Rectal smooth muscle tissue (tissue), 1 donor: ENCODE data around the gene ARMC10.

Experiments
- H3K27ac ChIP-seq: one replicate; pipeline ENCODE4 v1.7.0; 2013; ENCODE audit warnings: low read depth, low read length, inconsistent platforms
- H3K27me3 ChIP-seq: one replicate; pipeline ENCODE4 v1.7.0; 2013; ENCODE audit warnings: low read length; ENCODE audit not compliant: control insufficient read depth, insufficient read depth
- H3K36me3 ChIP-seq: one replicate; pipeline ENCODE4 v1.7.0; 2013; ENCODE audit warnings: low read length; ENCODE audit not compliant: control insufficient read depth, insufficient read depth
- H3K4me1 ChIP-seq: one replicate; pipeline ENCODE4 v1.7.0; 2013; ENCODE audit warnings: low read length; ENCODE audit not compliant: control insufficient read depth, insufficient read depth
- H3K4me3 ChIP-seq: one replicate; pipeline ENCODE4 v1.7.0; 2013; ENCODE audit warnings: low read length
- H3K9ac ChIP-seq: one replicate; pipeline ENCODE4 v1.7.0; 2013; ENCODE audit warnings: low read length

ARMC10 gene

GRCh38 chr7:103115771-103116170 lies 40.8 kb downstream of the ARMC10 start:
- Histone ChIP-seq H3K4me1 (no peaks in the 10 kb centered on the region), H3K36me3 (peaks cover 13% of the 10 kb centered on the region), H3K4me3 (no peak overlapping the region), H3K9ac (no peak overlapping the region), H3K27ac (no peak overlapping the region), H3K27me3 (no peaks in the 10 kb centered on the region)

DNA sequence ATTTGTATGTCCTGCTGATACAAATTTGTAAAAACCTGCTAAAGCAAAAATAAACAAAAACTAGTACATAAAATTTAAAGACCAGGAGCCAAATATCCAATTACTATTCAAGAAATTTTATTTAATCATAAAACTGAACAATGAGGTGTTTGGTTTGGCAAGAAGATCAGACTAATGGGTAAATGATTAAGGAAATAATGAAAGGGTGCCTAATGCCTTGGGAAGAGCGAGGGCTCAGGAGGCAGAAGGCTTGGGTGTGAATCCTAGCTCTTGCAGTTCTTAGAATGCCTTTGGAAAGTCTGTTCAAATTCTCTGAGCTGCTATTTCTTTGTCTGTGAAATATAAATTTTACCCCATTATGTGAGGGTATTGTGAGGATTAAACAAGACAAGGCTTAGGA lies 41.6 kb downstream of the ARMC10 start:
- Histone ChIP-seq H3K9ac (no peak overlapping the region), H3K27ac (no peak overlapping the region), H3K4me3 (no peak overlapping the region), H3K27me3 (no peaks in the 10 kb centered on the region), H3K4me1 (no peaks in the 10 kb centered on the region), H3K36me3 (peaks cover 13% of the 10 kb centered on the region)

GRCh38 chr7:103116991-103117390 lies 42.1 kb downstream of the ARMC10 start:
- no peak overlapping the region for H3K9ac ChIP-seq
- H3K27ac ChIP-seq = no peak overlapping the region
- H3K4me1 ChIP-seq = no peaks in the 10 kb centered on the region
- no peak overlapping the region for H3K4me3 ChIP-seq
- H3K27me3 ChIP-seq = no peaks in the 10 kb centered on the region
- H3K36me3 ChIP-seq = peaks cover 13% of the 10 kb centered on the region

- Histone ChIP-seq H3K9ac (no peak overlapping the region), H3K27me3 (no peaks in the 10 kb centered on the region), H3K36me3 (peaks cover 17% of the 10 kb centered on the region), H3K4me3 (no peak overlapping the region), H3K4me1 (no peaks in the 10 kb centered on the region), H3K27ac (no peak overlapping the region)
Observed at GRCh38 chr7:103117465-103117864, 42.5 kb downstream of the ARMC10 start.

- H3K4me1 ChIP-seq = no peaks in the 10 kb centered on the region
- no peak overlapping the region for H3K27ac ChIP-seq
- H3K27me3 ChIP-seq = no peaks in the 10 kb centered on the region
- H3K4me3 ChIP-seq = no peak overlapping the region
- peaks cover 12% of the 10 kb centered on the region for H3K36me3 ChIP-seq
- no peak overlapping the region for H3K9ac ChIP-seq
Observed at GRCh38 chr7:103119791-103120291, 44.9 kb downstream of the ARMC10 start.

- no peak overlapping the region for H3K27ac ChIP-seq
- H3K4me3 ChIP-seq = no peak overlapping the region
- H3K4me1 ChIP-seq = no peaks in the 10 kb centered on the region
- H3K27me3 ChIP-seq = no peaks in the 10 kb centered on the region
- peaks cover 12% of the 10 kb centered on the region for H3K36me3 ChIP-seq
- no peak overlapping the region for H3K9ac ChIP-seq
Observed at GRCh38 chr7:103120362-103120761, 45.4 kb downstream of the ARMC10 start.

DNA sequence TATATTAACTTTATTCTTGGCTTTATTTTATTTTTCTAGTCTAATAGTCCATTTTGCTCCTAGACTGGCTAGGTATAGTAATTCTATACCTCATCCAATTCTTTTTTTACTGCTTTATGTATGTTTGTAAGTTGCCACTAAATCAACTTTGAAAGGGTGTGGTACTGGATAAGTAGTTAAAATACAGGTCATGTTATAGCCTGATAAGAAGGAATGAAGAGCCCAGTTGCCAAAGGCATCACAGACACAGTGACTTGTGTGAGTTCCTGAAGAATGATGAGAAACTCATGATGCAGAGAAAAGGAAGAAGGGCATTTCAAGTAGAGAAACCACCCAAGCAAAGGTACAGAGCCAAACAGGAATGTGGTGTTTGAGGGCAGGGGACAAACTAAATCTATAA lies 46.7 kb downstream of the ARMC10 start:
- Histone ChIP-seq H3K36me3 (peaks cover 12% of the 10 kb centered on the region), H3K9ac (no peak overlapping the region), H3K27me3 (no peaks in the 10 kb centered on the region), H3K27ac (no peak overlapping the region), H3K4me1 (no peaks in the 10 kb centered on the region), H3K4me3 (no peak overlapping the region)

DNA sequence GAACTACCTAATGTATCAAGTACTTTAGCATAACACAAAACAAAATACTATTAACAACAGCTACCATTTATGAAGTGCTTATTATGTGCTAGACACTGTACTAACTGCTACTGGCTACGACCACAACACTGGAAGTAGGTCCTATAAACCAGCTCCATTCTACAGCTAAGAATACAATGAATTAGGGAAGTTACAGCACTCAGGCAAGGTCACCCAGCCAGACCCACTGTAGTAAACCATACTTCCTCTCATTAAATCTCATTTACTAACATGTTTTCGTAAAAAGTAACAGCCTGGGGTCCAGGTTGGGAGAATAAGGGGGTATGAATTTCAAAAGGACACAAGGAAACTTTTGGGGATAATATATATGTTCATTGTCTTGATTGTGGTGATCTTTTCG lies 48.6 kb downstream of the ARMC10 start:
- Histone ChIP-seq H3K4me3 (no peak overlapping the region), H3K36me3 (peaks cover 20% of the 10 kb centered on the region), H3K9ac (no peak overlapping the region), H3K4me1 (no peaks in the 10 kb centered on the region), H3K27me3 (no peaks in the 10 kb centered on the region), H3K27ac (no peak overlapping the region)

DNA sequence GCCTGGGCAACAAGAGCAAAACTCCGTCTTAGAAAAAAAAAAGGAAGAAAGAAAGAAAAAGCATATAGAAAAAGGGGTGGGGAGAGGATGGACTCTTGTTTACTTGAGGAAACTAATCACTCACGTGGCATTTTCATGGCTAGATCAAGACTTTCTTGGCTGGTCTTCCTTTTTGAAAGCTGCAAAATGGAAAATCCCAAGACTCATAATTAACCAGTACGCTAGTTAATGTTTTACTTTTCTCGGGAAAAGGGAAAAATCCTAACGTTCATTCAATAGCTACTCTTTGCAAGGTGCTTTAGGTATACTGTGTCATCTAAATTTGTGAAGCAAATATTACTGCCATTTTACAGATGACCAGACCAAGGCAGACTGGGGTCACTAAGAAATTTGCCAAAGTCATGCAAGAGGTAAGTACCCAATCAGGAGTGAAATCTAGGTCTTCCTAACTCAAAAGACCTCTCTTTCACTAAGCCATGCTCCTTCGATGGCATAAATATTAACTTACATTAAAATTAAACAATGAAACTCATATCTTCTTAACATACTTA lies 49.6 kb downstream of the ARMC10 start:
- H3K27ac ChIP-seq = no peak overlapping the region
- H3K36me3 ChIP-seq = peaks cover 19% of the 10 kb centered on the region
- H3K4me1 ChIP-seq = no peaks in the 10 kb centered on the region
- no peak overlapping the region for H3K4me3 ChIP-seq
- no peaks in the 10 kb centered on the region for H3K27me3 ChIP-seq
- no peak overlapping the region for H3K9ac ChIP-seq

DNA sequence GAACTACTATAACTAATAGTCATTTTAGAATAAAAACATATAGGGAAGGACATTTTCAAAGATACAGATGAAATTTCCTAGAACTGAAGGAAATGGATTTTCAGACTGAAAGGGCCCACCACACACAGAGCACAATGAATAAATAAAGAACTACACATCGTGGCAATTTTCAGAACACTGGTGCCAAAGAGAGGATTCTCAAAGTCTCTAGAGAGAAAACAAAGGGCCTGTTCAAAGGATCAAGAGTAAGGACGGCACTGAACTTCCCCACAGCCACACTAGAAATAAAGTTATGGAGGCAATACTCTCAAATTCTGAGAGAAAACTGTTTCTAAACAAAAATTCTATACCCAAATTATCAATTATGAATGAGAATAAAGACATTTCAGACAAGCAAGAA lies 52.1 kb downstream of the ARMC10 start:
- H3K4me1 ChIP-seq = no peaks in the 10 kb centered on the region

GRCh38 chr7:103129702-103130549 lies 55.0 kb downstream of the ARMC10 start:
- Histone ChIP-seq H3K4me3 (no peak overlapping the region), H3K27ac (no peak overlapping the region), H3K36me3 (peaks cover 7% of the 10 kb centered on the region), H3K27me3 (no peaks in the 10 kb centered on the region), H3K4me1 (no peaks in the 10 kb centered on the region), H3K9ac (no peak overlapping the region)

More for the DNA sequence above, 52.1 kb downstream of the ARMC10 start:
- Histone ChIP-seq H3K27me3 (no peaks in the 10 kb centered on the region), H3K36me3 (peaks cover 11% of the 10 kb centered on the region), H3K27ac (no peak overlapping the region), H3K9ac (no peak overlapping the region), H3K4me3 (no peak overlapping the region)

DNA sequence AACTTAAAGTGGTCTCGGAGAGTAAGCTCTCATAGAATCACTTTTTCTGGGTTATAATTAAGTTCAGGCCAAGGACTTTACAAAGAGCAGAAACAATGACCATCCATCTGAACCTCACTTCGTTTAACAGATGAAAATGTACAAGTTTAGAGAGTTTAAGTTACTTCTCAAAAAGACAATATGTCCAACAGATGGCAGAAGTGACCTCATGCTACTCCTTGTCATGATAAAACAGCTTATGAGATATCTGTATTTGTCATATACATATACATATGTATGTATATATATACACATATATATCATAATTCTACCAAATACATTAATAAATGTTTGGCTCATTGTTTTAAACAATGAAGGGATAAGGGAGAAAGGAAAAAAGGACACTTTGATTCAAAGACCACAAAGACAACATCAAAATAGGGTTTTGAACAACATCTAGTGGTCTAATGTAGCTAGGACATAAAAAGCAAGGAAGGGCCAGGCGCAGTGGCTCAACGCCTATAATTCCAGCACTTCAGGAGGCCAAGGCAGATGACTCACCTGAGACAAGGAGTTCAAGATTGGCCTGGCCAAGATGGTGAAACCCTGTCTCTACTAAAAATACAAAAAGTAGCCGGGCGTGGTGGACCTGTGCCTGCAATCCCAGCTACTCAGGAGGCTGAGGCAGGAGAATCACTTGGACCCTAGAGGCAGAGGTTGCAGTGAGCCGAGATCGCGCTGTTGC lies 56.1 kb downstream of the ARMC10 start:
- Histone ChIP-seq H3K27ac (no peak overlapping the region), H3K27me3 (no peaks in the 10 kb centered on the region), H3K36me3 (peaks cover 7% of the 10 kb centered on the region), H3K4me3 (no peak overlapping the region), H3K4me1 (no peaks in the 10 kb centered on the region), H3K9ac (no peak overlapping the region)
